Measurements from ENCODE around the gene KY.

KY gene

DNA sequence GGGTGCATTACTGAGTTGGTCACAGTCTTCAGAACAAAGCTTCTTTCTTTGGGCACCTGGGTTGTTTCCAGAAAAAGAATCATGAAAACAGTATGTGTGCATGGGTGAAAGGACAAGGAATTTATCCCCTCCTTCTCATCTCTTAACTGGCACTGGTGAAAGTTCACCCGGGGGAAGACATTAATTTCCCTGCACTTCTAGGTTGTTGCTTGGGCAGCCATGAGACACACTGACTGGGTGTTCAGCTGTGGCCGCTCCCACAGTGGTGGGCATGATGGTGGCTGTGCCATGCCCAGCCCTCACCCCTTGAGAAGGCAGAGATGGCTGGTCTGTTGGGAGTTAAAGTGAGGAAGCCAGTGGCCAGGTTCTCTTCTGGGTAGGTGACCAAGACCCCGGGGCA is 16.6 kb upstream of the KY start:
- DNase-seq, result no peak

DNA sequence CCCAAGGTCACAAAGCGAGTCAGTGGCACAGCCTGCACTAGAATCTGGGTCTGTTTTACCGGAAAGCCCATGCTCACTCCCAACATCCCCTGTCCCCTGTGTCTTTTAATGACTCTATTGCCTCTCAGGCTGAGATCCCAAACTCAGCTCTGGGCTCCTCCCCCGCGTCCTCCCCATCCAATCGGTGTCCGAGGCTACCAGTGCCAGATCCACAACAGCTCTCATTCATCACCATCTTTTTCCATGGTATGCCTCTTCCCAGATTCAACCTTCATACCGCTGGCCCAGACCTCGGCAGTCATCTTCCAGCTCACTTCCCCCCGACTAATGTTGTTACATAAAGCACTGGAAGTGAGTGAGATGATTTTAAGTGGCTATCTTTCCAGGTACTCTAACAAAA is 16.1 kb upstream of the KY start:
- DNase-seq, result no peak

DNA sequence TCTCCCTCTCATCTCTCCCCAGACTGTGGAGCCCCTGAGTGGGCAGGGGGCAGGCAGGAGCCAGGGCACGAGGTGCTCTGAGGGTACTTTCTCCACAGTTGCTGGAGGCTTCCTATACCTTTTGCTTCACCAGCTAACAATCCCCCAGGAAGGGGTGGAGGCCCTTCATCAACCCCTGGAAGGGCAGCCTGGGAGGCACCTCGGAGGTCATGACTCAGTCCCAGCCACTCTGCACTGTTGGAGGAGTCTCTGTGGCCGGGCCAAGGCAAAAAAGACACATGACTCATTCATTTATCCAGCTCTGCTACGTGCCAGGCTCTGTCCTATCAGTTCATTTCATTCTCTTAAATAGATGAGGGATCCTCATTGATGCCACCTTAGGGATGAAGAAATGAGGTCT is 15.6 kb upstream of the KY start:
- no peak for DNase-seq

DNA sequence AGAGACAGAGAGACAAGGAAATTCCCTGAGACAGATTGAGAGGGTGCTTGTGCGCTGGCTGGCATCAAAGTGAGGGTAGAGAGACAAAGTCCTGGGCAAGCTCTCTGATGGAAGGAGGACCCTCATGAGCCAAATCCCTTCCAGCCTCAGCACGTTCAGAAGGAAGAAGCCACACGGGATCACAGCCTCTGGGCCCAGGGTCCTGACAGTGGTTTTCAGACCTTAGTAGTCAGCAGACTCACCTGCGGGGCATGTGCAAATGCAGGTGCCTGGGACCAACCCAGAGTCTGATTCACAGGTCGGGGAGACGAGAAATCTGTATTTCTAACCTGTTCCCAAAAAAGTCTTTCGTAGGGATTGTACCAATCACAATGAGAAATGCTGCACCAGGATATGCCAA is 15.2 kb upstream of the KY start:
- DNase-seq, result no peak

DNA sequence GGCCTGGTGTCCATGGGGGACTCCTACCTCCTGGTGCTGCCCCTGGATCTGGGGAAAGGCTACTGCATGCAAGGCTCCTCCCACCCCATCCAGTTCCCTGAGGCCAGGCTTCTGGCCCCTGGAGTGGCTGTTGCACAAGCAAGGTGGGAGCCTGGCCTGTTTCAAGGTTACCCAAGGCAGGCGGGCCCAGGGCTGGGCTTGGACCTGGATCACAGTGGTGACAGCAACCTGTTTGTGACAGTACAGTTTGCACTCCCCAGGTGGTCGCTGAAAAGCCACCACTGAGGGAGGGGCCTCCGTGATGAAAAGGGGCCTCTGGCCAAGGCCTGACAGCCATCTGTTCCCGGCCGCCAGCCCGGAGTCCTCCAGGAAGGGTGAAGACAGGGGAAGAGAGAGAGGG is 14.4 kb upstream of the KY start:
- no peak for DNase-seq

DNA sequence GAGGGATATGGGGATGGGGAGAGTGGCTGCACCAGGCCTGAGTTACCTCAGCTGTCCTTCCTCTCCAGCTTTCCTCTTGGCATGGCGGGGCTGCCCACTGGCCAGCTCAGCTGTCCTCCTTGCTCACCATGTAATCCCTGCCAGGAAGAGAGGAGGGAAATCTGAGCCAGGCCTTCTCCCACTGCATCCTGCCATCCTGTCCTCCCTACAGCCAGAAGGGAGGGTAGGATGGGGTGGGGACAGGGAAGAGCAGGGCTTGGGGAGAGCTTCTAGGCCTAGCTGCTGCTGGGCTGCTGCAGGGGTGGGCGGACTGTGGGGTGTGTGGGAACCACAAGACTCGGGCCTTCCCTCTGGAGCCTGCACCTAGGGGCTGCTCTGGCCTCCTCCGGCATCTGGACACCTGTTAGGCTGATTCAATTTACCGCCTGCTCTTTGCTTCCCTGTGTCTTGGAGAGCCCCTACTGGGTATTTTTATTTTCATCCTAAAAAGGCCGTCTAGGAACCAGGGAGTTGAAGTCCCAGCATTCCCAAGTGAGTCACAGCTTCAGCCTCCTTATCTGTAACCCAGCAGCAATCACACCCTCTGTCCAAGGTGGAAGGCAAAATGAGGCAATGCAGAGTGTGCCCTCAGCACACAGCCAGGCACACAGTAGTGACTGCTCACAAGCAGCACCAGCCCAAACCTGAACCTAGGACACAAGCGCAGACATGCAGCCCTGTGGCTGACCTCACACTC is 13.1 kb upstream of the KY start:
- no peak for DNase-seq

DNA sequence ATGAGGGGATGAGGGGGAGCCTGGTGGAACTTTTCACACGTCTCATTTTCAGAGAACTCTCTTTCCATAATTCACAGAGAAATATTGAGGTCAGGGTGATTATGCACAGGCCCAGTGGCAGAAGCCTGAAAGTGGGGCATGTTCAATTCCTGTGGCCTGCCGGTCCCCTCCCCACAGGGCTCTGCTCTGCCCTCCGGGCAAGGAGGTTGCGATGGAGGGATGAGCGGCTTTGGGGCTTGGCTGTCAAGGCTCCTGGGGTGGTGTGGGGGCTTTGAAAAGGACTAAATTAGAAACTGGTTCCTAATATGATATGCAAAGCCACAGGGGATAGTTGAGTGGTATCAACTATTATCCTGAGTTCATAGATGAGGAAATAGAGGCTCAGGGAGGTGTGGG is 9.2 kb upstream of the KY start:
- no peak for DNase-seq

- no peak for DNase-seq
Measured at GRCh38 chr3:134659391-134660045, 8.7 kb upstream of the KY start.

- no peak for DNase-seq
Measured at GRCh38 chr3:134658555-134658954, 7.7 kb upstream of the KY start.

DNA sequence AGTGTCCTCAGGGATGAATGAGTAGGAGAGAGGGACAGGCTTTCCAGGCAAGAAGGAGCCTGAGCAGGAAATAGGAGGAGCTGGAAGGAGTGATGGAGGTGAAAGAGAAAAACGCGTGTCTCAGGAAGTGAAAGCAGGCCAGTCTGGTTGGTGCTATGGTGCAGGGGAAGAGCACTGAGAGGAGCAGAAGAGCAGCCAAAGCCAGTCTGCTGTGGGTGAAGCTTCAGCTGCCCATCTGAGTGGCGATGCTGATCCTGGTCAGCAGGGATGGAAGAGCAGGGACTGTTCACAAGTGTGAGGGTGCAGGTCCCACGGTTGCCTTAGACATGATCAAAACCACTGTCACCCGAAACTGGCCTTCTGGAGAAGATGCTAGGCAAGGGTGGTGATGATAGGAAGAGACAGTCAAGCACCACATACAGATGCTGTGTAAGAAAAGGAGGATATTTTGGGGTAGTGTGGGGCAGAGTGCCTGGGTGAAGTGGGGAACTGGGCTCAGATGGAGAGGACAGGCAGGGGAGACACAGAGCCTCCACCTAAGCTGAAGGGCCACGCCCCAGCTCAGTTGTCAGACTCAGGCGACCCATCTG is 5.5 kb upstream of the KY start:
- no peak for DNase-seq

DNA sequence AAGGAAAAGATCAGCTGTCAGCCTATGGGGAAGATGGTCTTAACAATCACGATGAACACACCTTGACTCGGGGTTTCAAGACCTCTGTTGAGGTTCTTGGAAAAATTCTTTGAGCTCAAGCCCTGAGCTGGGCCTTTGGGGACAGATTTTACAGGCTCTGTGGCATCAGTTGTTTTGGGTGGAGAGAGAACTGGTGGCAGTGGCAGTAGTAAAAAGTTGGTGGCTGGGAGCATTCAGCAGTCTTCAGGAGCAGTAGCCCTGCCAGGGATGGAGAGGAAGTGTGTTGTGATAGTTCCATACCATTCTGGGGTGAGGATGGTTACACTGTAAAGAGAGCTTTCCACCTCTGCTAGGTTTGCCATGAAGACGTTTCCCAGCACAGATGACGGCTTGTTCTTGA is 4.9 kb upstream of the KY start:
- no peak for DNase-seq

GRCh38 chr3:134654031-134654430 is 3.2 kb upstream of the KY start:
- no peak for DNase-seq

DNA sequence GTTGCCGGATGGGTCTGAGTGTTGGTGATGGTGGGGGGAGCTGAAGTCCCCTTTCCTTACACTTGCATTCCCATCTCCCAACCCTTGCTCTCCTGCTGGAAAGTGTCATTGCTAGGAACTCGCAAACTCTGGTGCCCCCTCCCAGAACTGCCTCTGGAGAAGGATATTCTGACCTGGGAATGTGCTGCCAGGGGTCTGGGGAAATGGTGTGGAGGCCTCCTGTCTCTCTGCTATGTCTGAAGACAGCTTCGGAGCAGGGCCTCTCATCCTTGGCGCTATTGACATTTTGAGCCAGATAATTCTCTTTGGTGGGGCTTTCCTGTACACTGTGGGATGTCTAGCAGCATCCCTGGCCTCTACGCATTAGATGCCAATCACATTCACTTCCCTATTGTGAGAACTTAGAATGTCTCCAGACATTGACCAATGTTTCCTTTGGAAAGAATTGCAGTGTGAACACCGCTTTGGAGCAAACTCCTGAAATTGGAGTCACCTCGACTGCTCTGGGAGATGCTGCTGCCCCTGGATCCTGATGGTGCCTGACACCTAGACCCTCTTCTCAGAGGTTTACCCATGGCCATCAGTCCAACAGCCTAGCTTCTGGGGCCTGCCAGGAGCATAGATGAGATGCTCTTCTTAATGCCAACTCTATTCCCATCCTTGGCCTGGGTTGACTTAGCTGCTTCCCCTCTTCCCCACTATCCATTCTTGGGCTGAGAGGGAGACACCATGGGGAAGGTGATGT is 2.2 kb upstream of the KY start:
- DNase-seq, result no peak

- DNase-seq, result no peak
Measured at GRCh38 chr3:134652409-134652831, 1.6 kb upstream of the KY start.

DNA sequence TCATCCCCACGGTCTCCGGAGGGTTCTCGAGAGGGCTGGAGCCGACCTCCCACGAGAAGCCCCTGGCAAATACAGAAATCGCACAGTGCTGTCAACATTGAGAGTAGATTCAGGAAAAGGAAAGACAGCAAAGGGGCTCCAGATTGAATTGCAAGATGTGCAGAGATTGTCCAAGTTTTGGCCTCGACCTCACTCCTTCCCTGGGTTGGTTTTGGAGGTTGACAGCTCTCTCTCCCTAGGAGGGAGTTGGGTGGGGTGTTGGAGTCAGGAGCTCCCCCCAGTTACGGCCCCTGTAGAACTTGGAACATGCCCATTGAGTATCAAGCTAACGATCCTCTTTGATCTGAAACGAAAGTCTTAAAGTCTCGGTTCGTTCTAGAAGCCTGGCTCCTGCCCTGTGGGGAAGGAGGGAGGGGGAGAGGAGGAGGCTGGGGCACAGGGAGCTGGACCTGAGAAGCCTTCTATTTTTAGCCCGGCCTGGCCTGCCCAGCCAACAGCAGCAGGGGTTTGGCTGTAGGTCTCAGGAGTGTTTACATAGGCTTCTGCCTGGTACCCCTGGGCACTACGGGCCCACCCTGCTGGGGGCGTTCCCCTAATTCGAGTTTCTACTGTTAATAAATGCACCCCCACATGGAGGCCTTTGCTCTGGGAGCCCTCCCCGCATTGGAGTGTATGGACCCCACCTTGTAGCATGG is 672 bp upstream of the KY start:
- DNase-seq, result no peak

DNA sequence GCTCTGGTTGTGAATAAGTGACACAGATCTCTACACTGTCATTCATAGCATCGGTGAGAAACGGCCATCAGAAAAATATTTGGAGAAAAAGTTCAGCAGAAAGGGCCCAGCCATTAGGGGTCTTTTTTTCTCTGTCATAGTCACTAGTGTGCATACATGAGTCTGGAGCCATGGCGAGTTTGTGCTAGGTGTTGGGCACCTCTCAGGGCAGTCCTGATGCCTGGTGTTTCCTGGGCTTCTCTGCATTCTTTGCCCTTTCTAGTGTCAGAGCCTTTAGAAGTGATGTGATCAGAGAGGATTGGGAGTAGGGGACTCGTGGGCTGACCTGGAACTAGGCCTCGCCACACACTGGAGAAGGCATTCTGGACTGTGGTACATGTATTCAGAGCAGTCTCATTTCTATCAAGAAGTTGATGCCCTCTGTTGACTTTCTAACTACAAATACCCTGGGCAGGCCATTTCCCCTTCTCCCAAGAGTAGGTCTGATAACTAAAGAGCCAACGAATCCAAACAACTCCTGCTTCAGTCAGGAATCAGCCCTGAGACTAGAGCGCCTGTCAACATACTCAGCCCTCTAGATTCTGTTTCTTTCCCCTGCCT is 1.6 kb downstream of the KY start:
- no peak for DNase-seq

DNA sequence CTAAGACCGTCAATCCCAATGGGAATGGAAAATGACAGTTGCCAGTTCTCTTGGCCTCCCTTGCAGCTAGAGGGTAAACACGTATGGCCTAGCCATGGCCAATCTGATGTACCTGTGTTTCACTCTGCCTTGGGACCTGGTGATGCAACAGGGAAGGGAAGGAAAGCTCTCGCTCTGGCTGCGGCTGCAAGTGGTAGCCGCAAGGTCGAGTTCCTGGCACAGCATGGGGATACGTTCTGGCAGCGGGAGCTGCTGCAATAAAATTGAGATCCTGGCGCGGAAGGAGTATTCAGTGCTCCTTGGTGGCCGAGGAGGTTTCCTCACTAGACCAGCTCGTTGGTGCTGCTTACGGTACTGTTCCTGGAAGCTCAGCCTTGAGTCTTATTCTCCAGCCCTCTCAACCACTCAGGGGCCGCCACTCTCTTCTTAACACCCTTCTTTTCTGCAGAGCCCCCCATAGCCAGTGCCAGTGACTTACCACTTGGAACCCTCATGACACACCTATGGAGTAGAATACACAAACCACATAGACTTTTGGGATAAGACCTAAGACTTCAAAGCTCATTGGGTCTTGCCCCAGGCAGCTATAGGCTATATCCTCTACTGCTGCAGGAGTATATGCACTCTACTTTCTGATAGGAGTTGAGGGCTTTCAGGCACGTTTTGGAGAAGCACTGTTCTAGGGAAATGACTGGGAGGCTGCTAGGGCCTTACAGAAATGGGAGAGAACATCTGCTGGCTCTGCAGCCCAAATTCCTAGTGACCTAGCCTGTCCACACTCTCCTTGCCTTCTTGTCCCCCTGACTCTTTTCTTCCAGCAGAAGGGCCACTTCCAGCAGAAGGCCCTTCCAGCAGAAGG is 2.7 kb downstream of the KY start:
- no peak for DNase-seq

GRCh38 chr3:134646086-134646485 is 4.7 kb downstream of the KY start:
- DNase-seq, result no peak

GRCh38 chr3:134645515-134645914 is 5.3 kb downstream of the KY start:
- DNase-seq, result no peak

- DNase-seq, result no peak
Measured at GRCh38 chr3:134644731-134645514, 5.9 kb downstream of the KY start.

DNA sequence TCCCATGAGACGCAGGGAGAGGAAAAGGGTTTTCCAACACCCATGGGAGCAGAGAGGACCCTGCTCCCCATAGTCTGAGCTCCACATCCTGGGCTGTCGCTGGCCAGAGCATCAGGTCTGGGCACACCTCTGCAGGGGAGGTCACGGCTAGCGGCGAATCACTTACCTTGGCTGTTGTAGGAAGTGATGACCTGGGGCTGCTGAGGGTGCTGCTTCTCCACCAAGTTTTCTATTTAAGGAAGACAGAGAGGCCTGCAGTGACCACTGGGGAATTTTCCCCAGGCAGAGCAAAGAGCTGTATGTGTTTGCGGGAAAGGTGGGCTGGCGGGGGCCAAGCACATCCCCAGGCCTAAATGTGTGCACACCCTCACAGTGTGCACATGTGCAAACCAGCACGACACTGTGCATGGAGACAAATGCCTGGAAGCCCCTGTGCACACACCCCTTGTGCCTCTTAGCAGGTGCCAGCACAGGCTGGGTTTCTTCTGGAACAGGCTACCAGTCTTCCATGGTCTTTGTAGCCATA is 7.6 kb downstream of the KY start:
- no peak for DNase-seq
